CD4-positive, alpha-beta memory T cell (primary cell): ENCODE results near the gene MMP15. TPM values are rescaled to one million over a fixed set of nuclear protein-coding genes. Genes with fewer than 3 reads are reported as not detected.
A peak's percentile ranks its signal among the peaks of the same experiment; 100 is the strongest.

ENCODE experiments used
- CTCF ChIA-PET: fragments of 350-600 bp; sonication (Branson Sonifier 250); formaldehyde crosslinking; loops from one replicate; lab custom pipeline; 2021; ENCODE audit warnings: inconsistent platforms; ENCODE audit not compliant: partially characterized antibody; lab: Charles Lee
- POLR2A ChIA-PET: fragments of 350-600 bp; sonication (Branson Sonifier 250); formaldehyde crosslinking; loops from one replicate; lab custom pipeline; 2021; ENCODE audit not compliant: partially characterized antibody; lab: Charles Lee
- DNase-seq, 5 donors: peaks; one replicate each; pipeline versions ENCODE4 v3.0.0 to v3.0.0-alpha.2; 2020 to 2022; ENCODE audit warnings: mixed read lengths in 1 of 5
- H3K27ac ChIP-seq: one replicate; pipeline ENCODE4 v1.7.0; 2013; ENCODE audit warnings: low read depth, low read length
- H3K27me3 ChIP-seq: 2 replicates; pipeline ENCODE4 v1.7.0; 2013; ENCODE audit warnings: mild to moderate bottlenecking, low read length, moderate library complexity; ENCODE audit not compliant: insufficient read depth
- H3K36me3 ChIP-seq: 2 replicates; pipeline ENCODE4 v1.7.0; 2013; ENCODE audit warnings: mild to moderate bottlenecking, low read length, moderate library complexity; ENCODE audit not compliant: insufficient read depth
- H3K4me1 ChIP-seq: 2 replicates; pipeline ENCODE4 v1.7.0; 2013; ENCODE audit warnings: mild to moderate bottlenecking, low read length, moderate library complexity; ENCODE audit not compliant: insufficient read depth
- H3K4me3 ChIP-seq, 2 donors: one replicate each; pipeline ENCODE4 v1.7.0; 2013; ENCODE audit warnings: low read length in 2 of 2, mild to moderate bottlenecking in 1 of 2
- H3K9me3 ChIP-seq, 2 donors: one replicate each; pipeline ENCODE4 v1.7.0; 2013; ENCODE audit warnings: low read length in 2 of 2, control low read depth in 1 of 2; ENCODE audit not compliant: control insufficient read depth in 1 of 2
- H3K27ac Mint-ChIP-seq, 7 donors: one replicate each; pipeline ENCODE4 v1.8.0; 2020 to 2021; ENCODE audit warnings: mixed read lengths in 7 of 7, mild to moderate bottlenecking in 6 of 7, inconsistent platforms in 3 of 7, moderate library complexity in 3 of 7
- H3K27me3 Mint-ChIP-seq, 2 donors: one replicate each; pipeline ENCODE4 v1.8.0; 2020 to 2021; ENCODE audit warnings: mixed read lengths in 2 of 2
- H3K36me3 Mint-ChIP-seq, 2 donors: one replicate each; pipeline ENCODE4 v1.8.0; 2020 to 2021; ENCODE audit warnings: mixed read lengths in 2 of 2, inconsistent platforms in 1 of 2, mild to moderate bottlenecking in 1 of 2
- H3K4me1 Mint-ChIP-seq, 4 donors: one replicate each; pipeline ENCODE4 v1.8.0; 2020 to 2021; ENCODE audit warnings: mixed read lengths in 4 of 4, mild to moderate bottlenecking in 1 of 4
- H3K4me3 Mint-ChIP-seq, 8 donors: one replicate each; pipeline ENCODE4 v1.8.0; 2020 to 2021; ENCODE audit warnings: mixed read lengths in 8 of 8, mild to moderate bottlenecking in 7 of 8, moderate library complexity in 6 of 8, inconsistent platforms in 3 of 8
- H3K9me3 Mint-ChIP-seq, 8 donors: one replicate each; pipeline ENCODE4 v1.8.0; 2020 to 2021; ENCODE audit warnings: mixed read lengths in 8 of 8, mild to moderate bottlenecking in 5 of 8, inconsistent platforms in 3 of 8, moderate library complexity in 1 of 8
- intact Hi-C: fragments of 100-400 bp; cut with micrococcal nuclease; formaldehyde crosslinking; loops from one replicate; pipeline ENCODE4 v1.15.1; 2023
- polyA plus RNA-seq, 2 donors: library from polyadenylated mRNA; unstranded; fragments of 300-500 nt; fragmentation: Illumina TruSeq; gene quantifications; one replicate each; pipeline ENCODE4 v1.2.3, GENCODE V29; 2021
- total RNA-seq, 2 experiments: library from RNA; stranded (reverse); gene quantifications; one replicate each; pipeline ENCODE4 v1.2.3, GENCODE V29; 2021

Gene MMP15
- total and polyA plus RNA-seq, 4 experiments from 2014 or later: 0.21 to 1.8 (median 1.6) TPM; not detected in 1

GRCh38 chr16:58045096-58045495 is 19.5 kb downstream of the MMP15 start:
- no peak overlapping the region for H3K4me3 ChIP-seq
- no peak for DNase-seq
- no peak overlapping the region for H3K27ac ChIP-seq
- no peaks in the 10 kb centered on the region for H3K4me1 ChIP-seq
- no peaks in the 10 kb centered on the region for H3K36me3 ChIP-seq
- H3K4me1 Mint-ChIP-seq: no peaks in the 10 kb centered on the region
- no peaks in the 10 kb centered on the region for H3K36me3 Mint-ChIP-seq
- no peaks in the 10 kb centered on the region for H3K9me3 ChIP-seq
- no peak overlapping the region for H3K4me3 Mint-ChIP-seq
- ChIA-PET CTCF (no interaction called here), POLR2A (no interaction called here)
- peaks cover 0 to 1% (median 0%) of the 10 kb centered on the region in 8 donors for H3K9me3 Mint-ChIP-seq
- no peak overlapping the region for H3K27ac Mint-ChIP-seq
- peaks cover 0 to 1% of the 10 kb centered on the region in 2 donors for H3K27me3 Mint-ChIP-seq
- no peaks in the 10 kb centered on the region for H3K27me3 ChIP-seq
- intact Hi-C loops: no loop called here

- Histone ChIP-seq H3K27me3 (no peaks in the 10 kb centered on the region), H3K9me3 (no peaks in the 10 kb centered on the region), H3K27ac (no peak overlapping the region), H3K4me1 (no peaks in the 10 kb centered on the region), H3K36me3 (no peaks in the 10 kb centered on the region), H3K4me3 (no peak overlapping the region)
- Mint-ChIP-seq H3K4me3 (no peak overlapping the region), H3K36me3 (no peaks in the 10 kb centered on the region), H3K9me3 (peaks cover 0 to 5% (median 0%) of the 10 kb centered on the region in 8 donors), H3K27ac (no peak overlapping the region), H3K4me1 (no peaks in the 10 kb centered on the region), H3K27me3 (peaks cover 0 to 2% of the 10 kb centered on the region in 2 donors)
- intact Hi-C loops: no loop called here
- CTCF ChIA-PET: no interaction called here
- DNase-seq: no peak
- POLR2A ChIA-PET: no interaction called here
Measured at GRCh38 chr16:58046054-58046881, 20.7 kb downstream of the MMP15 start.

- Mint-ChIP-seq H3K4me3 (no peak overlapping the region), H3K36me3 (no peaks in the 10 kb centered on the region), H3K9me3 (peaks cover 0 to 5% (median 0%) of the 10 kb centered on the region in 8 donors), H3K27me3 (peaks cover 0 to 2% of the 10 kb centered on the region in 2 donors), H3K4me1 (no peaks in the 10 kb centered on the region), H3K27ac (no peak overlapping the region)
- intact Hi-C loops: no loop called here
- H3K9me3 ChIP-seq: no peaks in the 10 kb centered on the region
- H3K4me3 ChIP-seq: no peak overlapping the region
- no peaks in the 10 kb centered on the region for H3K4me1 ChIP-seq
- H3K36me3 ChIP-seq: no peaks in the 10 kb centered on the region
- no peaks in the 10 kb centered on the region for H3K27me3 ChIP-seq
- CTCF ChIA-PET: no interaction called here
- H3K27ac ChIP-seq: no peak overlapping the region
- POLR2A ChIA-PET: no interaction called here
- no peak for DNase-seq
Measured at GRCh38 chr16:58046936-58047335, 21.4 kb downstream of the MMP15 start.

- POLR2A ChIA-PET: no interaction called here
- Histone ChIP-seq H3K27me3 (no peaks in the 10 kb centered on the region), H3K27ac (no peak overlapping the region), H3K9me3 (no peaks in the 10 kb centered on the region), H3K4me3 (no peak overlapping the region), H3K36me3 (no peaks in the 10 kb centered on the region), H3K4me1 (no peaks in the 10 kb centered on the region)
- H3K36me3 Mint-ChIP-seq: no peaks in the 10 kb centered on the region
- no peaks in the 10 kb centered on the region for H3K4me1 Mint-ChIP-seq
- CTCF ChIA-PET: no interaction called here
- no peak overlapping the region for H3K4me3 Mint-ChIP-seq
- intact Hi-C loops: no loop called here
- peaks cover 0 to 2% of the 10 kb centered on the region in 2 donors for H3K27me3 Mint-ChIP-seq
- H3K9me3 Mint-ChIP-seq: peaks cover 0 to 5% (median 0%) of the 10 kb centered on the region in 8 donors
- H3K27ac Mint-ChIP-seq: no peak overlapping the region
- no peak for DNase-seq
Measured at GRCh38 chr16:58047557-58048348, 22.2 kb downstream of the MMP15 start.

- no peaks in the 10 kb centered on the region for H3K9me3 ChIP-seq
- H3K27me3 Mint-ChIP-seq: peaks cover 0 to 2% of the 10 kb centered on the region in 2 donors
- H3K4me1 Mint-ChIP-seq: no peaks in the 10 kb centered on the region
- intact Hi-C loops: no loop called here
- peaks cover 0 to 5% (median 0%) of the 10 kb centered on the region in 8 donors for H3K9me3 Mint-ChIP-seq
- H3K4me1 ChIP-seq: no peaks in the 10 kb centered on the region
- CTCF ChIA-PET: no interaction called here
- H3K4me3 ChIP-seq: no peak overlapping the region
- H3K27me3 ChIP-seq: no peaks in the 10 kb centered on the region
- POLR2A ChIA-PET: no interaction called here
- no peak overlapping the region for H3K27ac ChIP-seq
- H3K27ac Mint-ChIP-seq: no peak overlapping the region
- H3K36me3 ChIP-seq: no peaks in the 10 kb centered on the region
- H3K4me3 Mint-ChIP-seq: no peak overlapping the region
- no peak for DNase-seq
- H3K36me3 Mint-ChIP-seq: no peaks in the 10 kb centered on the region
Measured at GRCh38 chr16:58048494-58049231, 23.1 kb downstream of the MMP15 start.

- Histone ChIP-seq H3K27ac (no peak overlapping the region), H3K4me3 (no peak overlapping the region), H3K27me3 (no peaks in the 10 kb centered on the region), H3K36me3 (no peaks in the 10 kb centered on the region), H3K9me3 (no peaks in the 10 kb centered on the region), H3K4me1 (no peaks in the 10 kb centered on the region)
- Mint-ChIP-seq H3K9me3 (peaks cover 0 to 5% (median 0%) of the 10 kb centered on the region in 8 donors), H3K4me3 (no peak overlapping the region), H3K27me3 (peaks cover 0 to 2% of the 10 kb centered on the region in 2 donors), H3K27ac (peak overlapping the region in 2 of 7 donors; percentile 7 to 59), H3K36me3 (no peaks in the 10 kb centered on the region), H3K4me1 (peaks cover 0 to 2% (median 0%) of the 10 kb centered on the region in 4 donors)
- ChIA-PET CTCF (no interaction called here), POLR2A (no interaction called here)
- no peak for DNase-seq
- intact Hi-C loops: no loop called here
Measured at GRCh38 chr16:58049232-58050185, 24.0 kb downstream of the MMP15 start.
